OCI-LY1 (cell line): ENCODE data around the gene THEM5.

Experiments used
- H2AFZ ChIP-seq: fragments of 200-600 bp; sonication (generic), shearing (Covaris generic); 2 replicates; pipeline ENCODE4 v1.6.0; 2014; ENCODE audit warnings: antibody characterized with exemption, mild to moderate bottlenecking, low read length
- H3F3A ChIP-seq: fragments of 200-600 bp; sonication (generic), shearing (Covaris generic); 2 replicates; pipeline ENCODE4 v1.6.0; 2014; ENCODE audit warnings: mild to moderate bottlenecking, antibody characterized with exemption, low read length, moderate library complexity; ENCODE audit not compliant: insufficient read depth
- H3K27ac ChIP-seq: fragments of 200-600 bp; sonication (generic); 2 replicates; pipeline ENCODE4 v1.5.1; 2014; ENCODE audit warnings: low read length, mixed run types, mild to moderate bottlenecking, low read depth; ENCODE audit not compliant: poor library complexity, severe bottlenecking
- H3K27me3 ChIP-seq: fragments of 200-600 bp; sonication (generic); 2 replicates; pipeline ENCODE4 v1.6.0; 2014; ENCODE audit warnings: antibody characterized with exemption, mild to moderate bottlenecking, low read length, moderate library complexity; ENCODE audit not compliant: insufficient read depth
- H3K36me3 ChIP-seq: fragments of 200-600 bp; sonication (generic); 2 replicates; pipeline ENCODE4 v1.6.1; 2014; ENCODE audit warnings: mild to moderate bottlenecking, antibody characterized with exemption, low read length, moderate library complexity, mixed read lengths; ENCODE audit not compliant: insufficient read depth
- H3K4me1 ChIP-seq: fragments of 200-600 bp; sonication (generic); 2 replicates; pipeline ENCODE4 v1.5.1; 2014; ENCODE audit warnings: mild to moderate bottlenecking, low read length, moderate library complexity; ENCODE audit not compliant: insufficient read depth, severe bottlenecking
- H3K4me2 ChIP-seq: fragments of 200-600 bp; sonication (generic), shearing (Covaris generic); 2 replicates; pipeline ENCODE4 v1.6.1; 2014; ENCODE audit warnings: low read length
- H3K4me3 ChIP-seq: fragments of 200-600 bp; sonication (generic); 2 replicates; pipeline ENCODE4 v1.5.1; 2014; ENCODE audit warnings: low read length, low read depth, mild to moderate bottlenecking, mixed read lengths; ENCODE audit not compliant: poor library complexity, severe bottlenecking
- H3K79me2 ChIP-seq: fragments of 200-600 bp; shearing (Covaris generic); 2 replicates; pipeline ENCODE4 v1.6.1; 2016; ENCODE audit warnings: mixed run types, low read length, mixed read lengths; ENCODE audit not compliant: insufficient read depth
- H3K9ac ChIP-seq: fragments of 200-600 bp; sonication (generic), shearing (Covaris generic); 2 replicates; pipeline ENCODE4 v1.6.1; 2014; ENCODE audit warnings: mild to moderate bottlenecking, low read length, mixed read lengths
- H3K9me2 ChIP-seq: fragments of 200-600 bp; sonication (generic), shearing (Covaris generic); 2 replicates; pipeline ENCODE4 v1.6.1; 2014; ENCODE audit warnings: low read depth, mild to moderate bottlenecking, low read length, mixed read lengths
- H3K9me3 ChIP-seq: fragments of 200-600 bp; shearing (Covaris generic); 2 replicates; pipeline ENCODE4 v1.6.1; 2014; ENCODE audit warnings: low read length, mixed read lengths
- H4K20me1 ChIP-seq: fragments of 200-600 bp; sonication (generic), shearing (Covaris generic); 2 replicates; pipeline ENCODE4 v1.6.0; 2016; ENCODE audit warnings: mild to moderate bottlenecking, low read length; ENCODE audit not compliant: insufficient read depth
- EZH2 ChIP-seq: fragments of 200-600 bp; sonication (generic), shearing (Covaris generic); IDR thresholded peaks from 2 replicates; pipeline ENCODE4 v1.8.0; 2017; ENCODE audit warnings: borderline replicate concordance, mixed run types, mild to moderate bottlenecking, antibody characterized with exemption, low read length, moderate library complexity, mixed read lengths
- TF ChIP-seq, protein P1 (sequence below): fragments of 200-600 bp; sonication (generic), shearing (Covaris generic); IDR thresholded peaks from 2 replicates; pipeline ENCODE4 v1.5.1; 2017; ENCODE audit warnings: mild to moderate bottlenecking, antibody characterized with exemption, low read length, moderate library complexity, mixed read lengths

The THEM5 gene

DNA sequence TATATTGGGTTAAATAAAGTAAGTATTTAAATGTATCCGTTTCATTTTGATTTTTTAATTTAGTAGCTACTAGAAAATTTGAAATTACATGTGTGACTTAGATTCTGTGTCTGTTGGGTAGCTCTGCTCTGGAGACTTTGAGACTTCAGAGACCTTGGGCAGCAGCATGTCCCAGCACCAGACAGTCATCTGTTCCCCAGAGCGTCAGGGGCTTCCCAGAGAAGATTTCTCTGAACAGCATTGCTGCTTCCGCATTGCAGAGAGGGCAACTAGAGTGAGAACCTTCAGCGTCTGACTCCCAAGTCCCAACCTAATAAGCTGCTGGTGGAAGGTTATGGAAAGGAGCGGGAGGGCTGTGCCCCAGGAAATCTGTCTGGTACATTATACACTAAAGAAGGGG is 54.9 kb downstream of the THEM5 start:
- Histone ChIP-seq H3K27ac (no peak overlapping the region), H3K79me2 (no peaks in the 10 kb centered on the region), H3K9ac (no peak overlapping the region), H3K4me3 (no peak overlapping the region), H3K27me3 (peaks cover 4% of the 10 kb centered on the region; the same call in 1 of the 2 replicates), H3K4me1 (no peaks in the 10 kb centered on the region), H3F3A (no peaks in the 10 kb centered on the region), H4K20me1 (no peaks in the 10 kb centered on the region), H3K9me2 (no peaks in the 10 kb centered on the region), H2AFZ (no peak overlapping the region), H3K9me3 (no peaks in the 10 kb centered on the region), H3K36me3 (no peaks in the 10 kb centered on the region), H3K4me2 (no peak overlapping the region)
- TF ChIP-seq, protein P1, sequence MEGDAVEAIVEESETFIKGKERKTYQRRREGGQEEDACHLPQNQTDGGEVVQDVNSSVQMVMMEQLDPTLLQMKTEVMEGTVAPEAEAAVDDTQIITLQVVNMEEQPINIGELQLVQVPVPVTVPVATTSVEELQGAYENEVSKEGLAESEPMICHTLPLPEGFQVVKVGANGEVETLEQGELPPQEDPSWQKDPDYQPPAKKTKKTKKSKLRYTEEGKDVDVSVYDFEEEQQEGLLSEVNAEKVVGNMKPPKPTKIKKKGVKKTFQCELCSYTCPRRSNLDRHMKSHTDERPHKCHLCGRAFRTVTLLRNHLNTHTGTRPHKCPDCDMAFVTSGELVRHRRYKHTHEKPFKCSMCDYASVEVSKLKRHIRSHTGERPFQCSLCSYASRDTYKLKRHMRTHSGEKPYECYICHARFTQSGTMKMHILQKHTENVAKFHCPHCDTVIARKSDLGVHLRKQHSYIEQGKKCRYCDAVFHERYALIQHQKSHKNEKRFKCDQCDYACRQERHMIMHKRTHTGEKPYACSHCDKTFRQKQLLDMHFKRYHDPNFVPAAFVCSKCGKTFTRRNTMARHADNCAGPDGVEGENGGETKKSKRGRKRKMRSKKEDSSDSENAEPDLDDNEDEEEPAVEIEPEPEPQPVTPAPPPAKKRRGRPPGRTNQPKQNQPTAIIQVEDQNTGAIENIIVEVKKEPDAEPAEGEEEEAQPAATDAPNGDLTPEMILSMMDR: no peak
- no peak for TF ChIP-seq EZH2
